Measurements from ENCODE around the gene ABCD1.

ABCD1 gene

GRCh38 chrX:153791104-153791852, 66.6 kb downstream of the ABCD1 start:
- no peak for DNase-seq (ENCODE audit: low read depth in 2 of 2)

GRCh38 chrX:153792368-153792767, 67.7 kb downstream of the ABCD1 start:
- no peak for DNase-seq (ENCODE audit: low read depth in 2 of 2)

DNA sequence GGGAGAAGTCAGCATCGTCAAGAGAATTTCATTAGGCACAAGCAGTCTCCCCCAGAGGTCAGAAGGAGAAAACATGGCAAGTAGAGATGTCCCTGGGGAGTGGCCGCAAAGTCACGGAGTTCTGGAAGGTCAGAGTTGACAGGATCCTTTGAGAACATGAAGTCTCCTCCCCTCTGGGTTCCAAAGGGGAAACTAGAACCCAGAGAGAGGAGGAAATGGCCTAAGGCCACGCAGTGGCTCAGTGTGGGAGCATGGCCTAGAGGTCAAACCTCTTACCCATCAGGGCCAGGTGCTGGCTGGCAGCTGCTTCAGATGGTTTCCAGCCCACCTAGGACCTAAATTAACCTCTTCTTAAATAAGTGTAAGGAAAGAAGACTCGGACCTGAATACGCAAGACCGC, 68.6 kb downstream of the ABCD1 start:
- no peak for DNase-seq (ENCODE audit: low read depth in 2 of 2)

Measured in activated CD8-positive, alpha-beta memory T cell treated with anti-CD3 and anti-CD28 coated beads for 4 hours (primary cell).